Measurements from ENCODE around the gene UBN1. TPM values are rescaled to one million over a fixed set of nuclear protein-coding genes. Genes with fewer than 3 reads are reported as not detected.

UBN1 gene
- total and polyA plus RNA-seq, 2 donors (not counting 3 experiments of a cell fraction or from before 2014, with no cell fraction given): 26.0 to 44.8 TPM

- Histone ChIP-seq H3K27me3 (ENCODE audit: control insufficient read depth in 2 of 2, insufficient read depth in 2 of 2, low read length in 2 of 2) (no peaks in the 10 kb centered on the region), H3K4me3 (replicated peaks in 1 of 3; ENCODE audit: insufficient read depth in 1 of 3, low read depth in 1 of 3, low read length in 3 of 3) (no peak overlapping the region), H3K36me3 (ENCODE audit: control insufficient read depth in 2 of 2, extremely low read depth in 1 of 2, insufficient read depth in 2 of 2, low read length in 2 of 2) (peaks cover 26 to 59% of the 10 kb centered on the region in 2 experiments), H3K9me1 (replicated peaks; ENCODE audit: control insufficient read depth, extremely low read depth, insufficient read depth, low read length) (no peaks in the 10 kb centered on the region), H3K4me2 (ENCODE audit: insufficient read depth, low read length) (no peak overlapping the region), H3K9ac (replicated peaks; ENCODE audit: extremely low read depth, insufficient read depth, low read length) (no peak overlapping the region), H3K4me1 (ENCODE audit: control insufficient read depth, extremely low read depth, insufficient read depth, low read length) (no peaks in the 10 kb centered on the region), H3K27ac (ENCODE audit: insufficient read depth, low read depth, low read length) (no peak overlapping the region), H4K20me1 (replicated peaks; ENCODE audit: control insufficient read depth, extremely low read depth, insufficient read depth, low read length) (no peaks in the 10 kb centered on the region), H2AFZ (ENCODE audit: low read depth, low read length) (no peak overlapping the region), H3K79me2 (ENCODE audit: control insufficient read depth, insufficient read depth, low read length) (peaks cover 5% of the 10 kb centered on the region), H3K9me3 (replicated peaks; ENCODE audit: control insufficient read depth, insufficient read depth, low read length) (no peaks in the 10 kb centered on the region)
- BruUV-seq (replicated peaks): no TSS peak
- POLR2A ChIA-PET: no interaction called here
- FAIRE-seq (no peak), DNase-seq (ENCODE audit: low read depth, low spot score) (no peak)
- TF ChIP-seq GATA2 (IDR thresholded peaks at IDR 0.05; ENCODE audit: insufficient read depth, insufficient read length, low read depth, low read length): no peak
- dilution Hi-C loops (cut with MboI; ENCODE audit: extremely low pct_ligation_motif_present, low sequenced_read_pairs) (no loop called here), intact Hi-C loops (cut with micrococcal nuclease) (no loop called here)
- CTCF ChIA-PET: no interaction called here
Observed at GRCh38 chr16:4828567-4829321, 18.5 kb upstream of the UBN1 start.

DNA sequence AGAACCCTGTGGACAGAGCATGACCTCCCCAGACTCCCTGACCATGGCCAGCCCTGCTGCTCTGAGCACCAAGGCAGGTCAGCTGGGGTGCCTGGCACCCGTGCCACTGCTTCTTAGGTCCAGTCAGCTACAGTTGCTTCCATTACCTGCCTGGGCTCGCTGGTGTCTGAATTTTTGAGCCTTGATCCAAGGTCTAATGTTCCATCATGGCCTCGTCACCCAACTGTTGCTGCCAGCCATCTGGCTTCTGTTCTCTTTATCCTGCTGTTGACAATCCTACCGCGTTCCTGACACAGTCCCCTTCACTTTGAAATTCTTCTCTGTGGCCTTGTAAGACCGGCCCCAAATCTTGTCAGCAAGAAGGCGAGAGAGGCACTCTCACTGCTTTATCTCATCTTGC, 16.9 kb upstream of the UBN1 start:
- POLR2A ChIA-PET: no interaction called here
- H3K9me1 ChIP-seq (replicated peaks; ENCODE audit: control insufficient read depth, extremely low read depth, insufficient read depth, low read length): no peaks in the 10 kb centered on the region
- TF ChIP-seq JUN (IDR thresholded peaks at IDR 0.05; ENCODE audit: borderline replicate concordance, insufficient read depth, insufficient read length, low read depth): no peak
- H3K4me3 ChIP-seq (replicated peaks in 1 of 3; ENCODE audit: insufficient read depth in 1 of 3, low read depth in 1 of 3, low read length in 3 of 3): no peak overlapping the region
- no peak overlapping the region for H3K4me2 ChIP-seq (ENCODE audit: insufficient read depth, low read length)
- peaks cover 9% of the 10 kb centered on the region for H3K79me2 ChIP-seq (ENCODE audit: control insufficient read depth, insufficient read depth, low read length)
- no peaks in the 10 kb centered on the region for H3K9me3 ChIP-seq (replicated peaks; ENCODE audit: control insufficient read depth, insufficient read depth, low read length)
- no peaks in the 10 kb centered on the region for H3K27me3 ChIP-seq (ENCODE audit: control insufficient read depth in 2 of 2, insufficient read depth in 2 of 2, low read length in 2 of 2)
- no TSS peak for BruUV-seq (replicated peaks)
- H3K4me1 ChIP-seq (ENCODE audit: control insufficient read depth, extremely low read depth, insufficient read depth, low read length): no peaks in the 10 kb centered on the region
- DNase-seq (ENCODE audit: low read depth, low spot score) (no peak), FAIRE-seq (no peak)
- H3K27ac ChIP-seq (ENCODE audit: insufficient read depth, low read depth, low read length): no peak overlapping the region
- dilution Hi-C loops (cut with MboI; ENCODE audit: extremely low pct_ligation_motif_present, low sequenced_read_pairs) (no loop called here), intact Hi-C loops (cut with micrococcal nuclease) (no loop called here)
- H4K20me1 ChIP-seq (replicated peaks; ENCODE audit: control insufficient read depth, extremely low read depth, insufficient read depth, low read length): no peaks in the 10 kb centered on the region
- no peak overlapping the region for H3K9ac ChIP-seq (replicated peaks; ENCODE audit: extremely low read depth, insufficient read depth, low read length)
- H2AFZ ChIP-seq (ENCODE audit: low read depth, low read length): no peak overlapping the region
- H3K36me3 ChIP-seq (ENCODE audit: control insufficient read depth in 2 of 2, extremely low read depth in 1 of 2, insufficient read depth in 2 of 2, low read length in 2 of 2): peaks cover 16 to 54% of the 10 kb centered on the region in 2 experiments
- CTCF ChIA-PET: no interaction called here

Measured in endothelial cell of umbilical vein (primary cell).